Spleen (tissue), 11 donors: Measurements from ENCODE around the gene RGS21. TPM values are rescaled to one million over a fixed set of nuclear protein-coding genes. Genes with fewer than 3 reads are reported as not detected.

ENCODE experiments used
- DNase-seq: peaks from one replicate; pipeline ENCODE4 v3.0.0-alpha.2; 2020
- H3K27ac ChIP-seq, 8 donors: fragments of 200-600 bp; sonication (generic) in 7 of 8; 1 replicate in 4 of 8; 2 replicates in 4 of 8; pipeline versions ENCODE4 v1.5.0 to v1.8.0; 2016 to 2021; ENCODE audit warnings: inconsistent platforms in 4 of 8, mild to moderate bottlenecking in 4 of 8, moderate library complexity in 1 of 8
- H3K27me3 ChIP-seq, 7 donors: fragments of 200-600 bp; sonication (generic) in 6 of 7; replicated peaks in 1 of 7; 1 replicate in 4 of 7; 2 replicates in 3 of 7; pipeline versions ENCODE4 v1.5.0 to v1.8.0; 2016 to 2021; ENCODE audit warnings: inconsistent platforms in 3 of 7, mild to moderate bottlenecking in 1 of 7
- H3K36me3 ChIP-seq, 6 donors: fragments of 200-600 bp; sonication (generic) in 5 of 6; 1 replicate in 4 of 6; 2 replicates in 2 of 6; pipeline versions ENCODE4 v1.5.0 to v1.8.0; 2016 to 2021; ENCODE audit warnings: inconsistent platforms in 2 of 6
- H3K4me1 ChIP-seq, 6 donors: fragments of 200-600 bp; sonication (generic) in 5 of 6; 1 replicate in 3 of 6; 2 replicates in 3 of 6; pipeline versions ENCODE4 v1.5.0 to v1.8.0; 2016 to 2021; ENCODE audit warnings: inconsistent platforms in 3 of 6
- H3K4me3 ChIP-seq, 8 donors: fragments of 200-600 bp; sonication (generic) in 7 of 8; 1 replicate in 4 of 8; 2 replicates in 4 of 8; pipeline versions ENCODE4 v1.5.0 to v1.8.0; 2016 to 2021; ENCODE audit warnings: inconsistent platforms in 4 of 8, mild to moderate bottlenecking in 4 of 8, moderate library complexity in 2 of 8
- H3K9me3 ChIP-seq, 8 donors: fragments of 200-600 bp; sonication (generic) in 7 of 8; 1 replicate in 4 of 8; 2 replicates in 4 of 8; pipeline versions ENCODE4 v1.5.0 to v1.8.0; 2016 to 2021; ENCODE audit warnings: inconsistent platforms in 4 of 8
- POLR2A ChIP-seq, 3 donors: fragments of 450-650 bp; IDR thresholded peaks; one replicate each; pipeline ENCODE4 v1.5.1; 2017; ENCODE audit warnings: antibody characterized with exemption in 3 of 3, mild to moderate bottlenecking in 1 of 3
- POLR2AphosphoS5 ChIP-seq, 3 donors: sonication (generic); formaldehyde crosslinking; IDR thresholded peaks; one replicate each; pipeline ENCODE4 v1.5.1; 2017; ENCODE audit warnings: antibody characterized with exemption in 3 of 3
- WGBS, 5 donors: extraction: QIAGEN DNeasy Blood & Tissue Kit in 3 of 5; methylation state at CpG; one replicate each; pipeline versions ENCODE4 v1.1.5 to v1.1.7; 2013 to 2018; 5-methylcytosine and 5-hydroxymethylcytosine counted together
- intact Hi-C: fragments of 100-400 bp; cut with DNase I; formaldehyde crosslinking; loops from one replicate; pipeline ENCODE4 v1.15.0; 2023; ENCODE audit warnings: low total_unique reads
- polyA plus RNA-seq, 3 donors: library from polyadenylated mRNA; stranded (reverse); fragments of 200-250 nt; gene quantifications; one replicate each; pipeline ENCODE4 v1.2.1, GENCODE V29; 2013
- total RNA-seq, 7 donors: library from RNA; depleted of rRNA in 3 of 7; stranded (reverse); fragments of >200 nt in 3 of 7; fragmentation: NEBNext Ultra II Directional in 4 of 7; extraction: Animal tissue kit (Norgen Biotek cat#: 25700) in 4 of 7; gene quantifications; one replicate each; pipeline versions ENCODE4 v1.1.0 to v1.2.1, GENCODE V29; 2016 to 2021
- TF ChIP-seq, protein P1 (sequence below), 11 experiments: fragments of 200-600 bp in 7 of 11; fragments of 450-650 bp in 4 of 11; sonication (generic) in 4 of 11; IDR thresholded peaks in 8 of 11; conservative IDR thresholded peaks in 3 of 11; 1 replicate in 7 of 11; 2 replicates in 4 of 11; pipeline versions ENCODE4 v1.4.0 to v1.8.0; 2016 to 2021; ENCODE audit warnings: antibody characterized with exemption in 11 of 11, inconsistent platforms in 4 of 11, mild to moderate bottlenecking in 1 of 11
- donor health status: healthy with polysubstance abuse.
- donor health status: DM: no; HTN: no; CAD: no; lungs with moderate emphysema.
- donor health status: DM: no; HTN: no; CAD: no.
- donor health status: Bipolar disorder and iron deficiency.
- donor health status: healthy.
- donor health status: DM: no; HTN: no; CAD: no.
- donor health status: DM: yes; HTN: yes; CAD: no.

The RGS21 gene
- total and polyA plus RNA-seq, 10 donors = not detected

DNA sequence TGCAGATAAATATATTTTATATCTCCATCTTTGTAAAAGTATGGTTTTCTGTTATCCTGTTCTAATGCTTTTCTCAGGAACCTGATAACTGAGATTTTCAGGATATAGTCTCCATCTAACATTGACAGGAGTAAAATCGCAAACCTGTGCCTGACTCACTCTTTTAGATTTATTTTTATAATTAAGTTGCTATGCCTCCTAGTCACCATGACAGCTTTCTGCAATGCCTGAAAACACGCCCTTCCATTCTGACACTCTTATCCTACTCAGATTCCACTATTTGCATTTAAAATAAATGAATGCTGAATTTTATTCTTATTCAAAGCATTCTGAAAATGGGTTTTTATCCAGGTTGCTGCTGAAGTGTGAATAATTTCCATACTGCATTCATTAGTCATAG lies 62.8 kb downstream of the RGS21 start:
- H3K4me1 ChIP-seq = no peaks in the 10 kb centered on the region
- no peaks in the 10 kb centered on the region for H3K27me3 ChIP-seq
- H3K9me3 ChIP-seq = peaks cover 0 to 7% (median 4%) of the 10 kb centered on the region in 8 donors
- no peak overlapping the region for H3K27ac ChIP-seq
- H3K4me3 ChIP-seq = no peak overlapping the region
- no peak for TF ChIP-seq POLR2A (IDR thresholded peaks at IDR 0.05)
- no peak for TF ChIP-seq POLR2AphosphoS5 (IDR thresholded peaks at IDR 0.05)
- TF ChIP-seq, protein P1, sequence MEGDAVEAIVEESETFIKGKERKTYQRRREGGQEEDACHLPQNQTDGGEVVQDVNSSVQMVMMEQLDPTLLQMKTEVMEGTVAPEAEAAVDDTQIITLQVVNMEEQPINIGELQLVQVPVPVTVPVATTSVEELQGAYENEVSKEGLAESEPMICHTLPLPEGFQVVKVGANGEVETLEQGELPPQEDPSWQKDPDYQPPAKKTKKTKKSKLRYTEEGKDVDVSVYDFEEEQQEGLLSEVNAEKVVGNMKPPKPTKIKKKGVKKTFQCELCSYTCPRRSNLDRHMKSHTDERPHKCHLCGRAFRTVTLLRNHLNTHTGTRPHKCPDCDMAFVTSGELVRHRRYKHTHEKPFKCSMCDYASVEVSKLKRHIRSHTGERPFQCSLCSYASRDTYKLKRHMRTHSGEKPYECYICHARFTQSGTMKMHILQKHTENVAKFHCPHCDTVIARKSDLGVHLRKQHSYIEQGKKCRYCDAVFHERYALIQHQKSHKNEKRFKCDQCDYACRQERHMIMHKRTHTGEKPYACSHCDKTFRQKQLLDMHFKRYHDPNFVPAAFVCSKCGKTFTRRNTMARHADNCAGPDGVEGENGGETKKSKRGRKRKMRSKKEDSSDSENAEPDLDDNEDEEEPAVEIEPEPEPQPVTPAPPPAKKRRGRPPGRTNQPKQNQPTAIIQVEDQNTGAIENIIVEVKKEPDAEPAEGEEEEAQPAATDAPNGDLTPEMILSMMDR (IDR thresholded peaks at IDR 0.05 in 8 of 11, conservative IDR thresholded peaks at IDR 0.05 in 3 of 11) = no peak
- H3K36me3 ChIP-seq = no peaks in the 10 kb centered on the region
- no peak for DNase-seq
- WGBS, 5 donors = 87 to 94% (median 90%) methylated on average over 2 of the region's 2 CpGs
- intact Hi-C loops = no loop called here

DNA sequence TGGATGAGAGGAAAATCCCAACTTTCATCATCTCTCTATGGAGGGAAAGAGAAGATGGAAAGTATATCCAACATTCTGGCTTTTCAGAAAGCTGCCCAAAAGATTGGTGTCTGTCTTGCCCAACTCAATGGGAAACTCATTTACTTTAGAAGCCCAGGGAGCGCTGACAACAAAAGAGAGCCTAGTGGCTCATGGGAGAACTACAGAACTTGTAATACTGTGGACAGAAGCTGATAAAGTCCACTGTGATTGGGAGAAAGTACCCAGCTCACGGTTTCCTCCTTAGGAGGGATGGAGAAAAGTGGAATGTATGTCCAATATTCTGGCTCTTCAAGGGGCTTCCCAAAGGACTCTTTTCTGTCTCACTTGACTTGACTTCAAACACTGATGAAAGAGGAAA lies 66.0 kb downstream of the RGS21 start:
- Histone ChIP-seq H3K36me3 (no peaks in the 10 kb centered on the region), H3K4me3 (no peak overlapping the region), H3K9me3 (peaks cover 0 to 12% (median 6%) of the 10 kb centered on the region in 8 donors), H3K27ac (no peak overlapping the region), H3K27me3 (no peaks in the 10 kb centered on the region), H3K4me1 (no peaks in the 10 kb centered on the region)
- TF ChIP-seq POLR2A (IDR thresholded peaks at IDR 0.05) = no peak
- TF ChIP-seq, protein P1 (IDR thresholded peaks at IDR 0.05 in 8 of 11, conservative IDR thresholded peaks at IDR 0.05 in 3 of 11) = no peak
- no peak for TF ChIP-seq POLR2AphosphoS5 (IDR thresholded peaks at IDR 0.05)
- 67 to 92% (median 83%) methylated on average over 2 of the region's 2 CpGs for WGBS, 5 donors
- intact Hi-C loops = no loop called here
- DNase-seq = no peak

DNA sequence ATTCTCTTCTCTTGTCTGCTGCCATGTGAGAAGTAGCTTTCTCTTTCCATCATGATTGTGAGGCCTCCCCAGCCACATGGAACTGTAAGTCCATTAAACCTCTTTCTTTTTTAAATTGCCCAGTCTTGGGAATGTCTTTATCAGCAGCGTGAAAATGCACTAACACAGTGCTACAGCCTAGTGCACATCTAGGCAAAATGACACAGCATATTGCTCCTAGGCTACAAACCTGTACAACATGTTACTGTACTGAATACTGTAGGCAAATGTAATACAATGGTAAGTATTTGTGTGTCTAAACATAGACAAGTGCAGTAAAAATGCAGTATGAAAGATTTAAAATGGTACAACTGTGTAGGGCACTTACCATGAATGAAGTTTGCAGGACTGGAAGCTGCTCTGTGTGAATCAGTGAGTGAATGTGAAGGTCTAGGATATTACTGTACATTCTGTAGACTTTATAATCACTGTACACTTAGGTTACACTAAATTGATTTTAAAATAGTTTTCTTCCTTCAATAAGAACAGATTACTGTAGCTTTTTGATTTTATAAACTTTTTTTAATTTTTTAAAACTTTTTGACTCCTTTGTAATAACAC lies 69.4 kb downstream of the RGS21 start:
- no peak overlapping the region for H3K27ac ChIP-seq
- intact Hi-C loops = no loop called here
- H3K27me3 ChIP-seq = no peaks in the 10 kb centered on the region
- H3K4me1 ChIP-seq = no peaks in the 10 kb centered on the region
- no peak overlapping the region for H3K4me3 ChIP-seq
- WGBS, 5 donors = 72 to 100% (median 89%) methylated on average over 1 of the region's 1 CpG
- peaks cover 0 to 12% (median 6%) of the 10 kb centered on the region in 8 donors for H3K9me3 ChIP-seq
- H3K36me3 ChIP-seq = no peaks in the 10 kb centered on the region
- TF ChIP-seq POLR2A (IDR thresholded peaks at IDR 0.05) (no peak), POLR2AphosphoS5 (IDR thresholded peaks at IDR 0.05) (no peak)
- TF ChIP-seq, protein P1 (IDR thresholded peaks at IDR 0.05 in 8 of 11, conservative IDR thresholded peaks at IDR 0.05 in 3 of 11) = no peak
- no peak for DNase-seq

DNA sequence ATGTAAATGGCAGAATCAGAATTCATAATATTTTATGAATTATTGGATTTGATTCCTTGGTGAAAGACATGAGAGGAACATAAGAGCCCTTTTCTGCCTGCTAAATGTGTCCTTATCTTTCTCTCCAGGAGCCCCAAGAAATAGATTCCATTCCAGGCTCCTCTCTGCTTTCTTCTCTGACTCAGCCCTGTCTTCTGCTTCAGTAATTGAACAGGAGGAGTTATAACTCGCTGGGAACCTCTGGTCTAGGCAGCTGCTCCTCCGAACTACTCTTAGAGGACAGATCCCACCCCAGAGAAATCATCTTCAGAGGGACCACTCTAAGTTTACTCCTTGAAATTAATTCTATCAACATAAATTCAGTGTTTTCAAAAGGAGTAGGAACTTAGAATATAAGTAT lies 78.4 kb downstream of the RGS21 start:
- no peak for DNase-seq
- Histone ChIP-seq H3K27me3 (no peaks in the 10 kb centered on the region), H3K4me3 (no peak overlapping the region), H3K9me3 (no peaks in the 10 kb centered on the region), H3K27ac (no peak overlapping the region), H3K36me3 (no peaks in the 10 kb centered on the region), H3K4me1 (no peaks in the 10 kb centered on the region)
- WGBS, 5 donors = 72 to 90% (median 80%) methylated on average over 2 of the region's 2 CpGs
- intact Hi-C loops = no loop called here
- TF ChIP-seq, protein P1 (IDR thresholded peaks at IDR 0.05 in 8 of 11, conservative IDR thresholded peaks at IDR 0.05 in 3 of 11) = no peak
- TF ChIP-seq POLR2A (IDR thresholded peaks at IDR 0.05) = no peak
- TF ChIP-seq POLR2AphosphoS5 (IDR thresholded peaks at IDR 0.05) = no peak
